Measurements from ENCODE around the gene LRRC8A. TPM values are rescaled to one million over a fixed set of nuclear protein-coding genes. Genes with fewer than 3 reads are reported as not detected.

The LRRC8A gene
- total and polyA plus RNA-seq, 2 of the 8 experiments (the other 6 are each of a cell fraction or from before 2014, with no cell fraction given) = 103 to 111 TPM

- Histone ChIP-seq H3K9ac (replicated peaks in 1 of 4; ENCODE audit: extremely low read depth in 1 of 4, low read depth in 3 of 4, low read length in 3 of 4) (no peak overlapping the region), H2BK120ac (replicated peaks; ENCODE audit: low read depth, low read length) (no peak overlapping the region), H3K4me1 (replicated peaks in 1 of 4; ENCODE audit: control insufficient read depth in 3 of 4, insufficient read depth in 4 of 4, low read length in 3 of 4) (peaks cover 0 to 4% (median 2%) of the 10 kb centered on the region in 4 experiments; a peak in 5 of 7 replicates), H3K18ac (ENCODE audit: extremely low read depth, low read length) (no peak overlapping the region), H3K9me3 (ENCODE audit: insufficient read depth in 2 of 2, low read depth in 1 of 2, low read length in 1 of 2) (no peaks in the 10 kb centered on the region), H2AFZ (ENCODE audit: low read length) (no peak overlapping the region), H3K4ac (replicated peaks; ENCODE audit: insufficient read length, low read depth, low read length) (no peak overlapping the region), H4K5ac (ENCODE audit: insufficient read length, low read depth, low read length) (no peak overlapping the region), H2BK12ac (ENCODE audit: low read depth, low read length) (no peak overlapping the region), H3K4me2 (ENCODE audit: insufficient read depth in 1 of 2, low read depth in 2 of 2, low read length in 2 of 2) (no peak overlapping the region), H3K36me3 (ENCODE audit: control insufficient read depth in 2 of 4, insufficient read depth in 4 of 4, low read length in 3 of 4) (peaks cover 17 to 36% (median 31%) of the 10 kb centered on the region in 4 experiments; a peak in 7 of 8 replicates), H3K79me2 (ENCODE audit: control insufficient read depth in 1 of 2, insufficient read depth in 2 of 2, low read length in 2 of 2) (peaks cover 0 to 54% of the 10 kb centered on the region in 2 experiments; a peak in 2 of 4 replicates), H3K4me3 (ENCODE audit: extremely low read depth in 1 of 4, insufficient read depth in 2 of 4, low read depth in 3 of 4, low read length in 4 of 4) (no peak overlapping the region), H3K14ac (ENCODE audit: insufficient read length) (no peak overlapping the region), H3K79me1 (ENCODE audit: low read depth, low read length) (peaks cover 6% of the 10 kb centered on the region), H3K23me2 (ENCODE audit: low read depth, low read length) (no peaks in the 10 kb centered on the region), H2BK20ac (ENCODE audit: low read length) (no peak overlapping the region), H3K27me3 (replicated peaks in 1 of 4; ENCODE audit: control insufficient read depth in 3 of 4, extremely low read depth in 1 of 4, insufficient read depth in 3 of 4, low read length in 3 of 4) (no peaks in the 10 kb centered on the region), H3K27ac (ENCODE audit: low read depth, low read length) (no peak overlapping the region), H2BK15ac (ENCODE audit: low read length) (no peak overlapping the region), H4K91ac (replicated peaks; ENCODE audit: insufficient read length, low read length) (no peak overlapping the region), H3K56ac (replicated peaks; ENCODE audit: insufficient read length, low read depth, low read length) (no peak overlapping the region), H3K23ac (ENCODE audit: insufficient read length) (no peak overlapping the region), H4K20me1 (replicated peaks in 1 of 2; ENCODE audit: control insufficient read depth in 1 of 2, insufficient read depth in 2 of 2, low read length in 2 of 2) (peaks cover 20 to 28% of the 10 kb centered on the region in 2 experiments), H2BK5ac (ENCODE audit: low read depth, low read length) (no peak overlapping the region), H2AK5ac (ENCODE audit: low read depth, low read length) (no peak overlapping the region), H4K8ac (ENCODE audit: extremely low read depth, insufficient read depth, low read length) (no peak overlapping the region)
- WGBS, 2 experiments (ENCODE audit: extremely low coverage in 1 of 2, insufficient coverage in 1 of 2, insufficient read length in 1 of 2, insufficient replicate concordance in 2 of 2, low coverage in 1 of 2, low lambda C conversion rate in 2 of 2, missing lambda C conversion rate in 1 of 2) = 99% methylated on average over 6 of the region's 7 CpGs; no CpG with 5 or more reads in 1 of the 2 experiments
- FAIRE-seq (no peak), DNase-seq (ENCODE audit: low read depth in 1 of 2, low spot score in 2 of 2) (no peak)
- POLR2A ChIA-PET (ENCODE audit: partially characterized antibody) = interaction anchor here (1.3 to 1.7 kb wide), 2 partner anchors 8 to 12 kb away, joined by 3 to 4 read pairs; no protein-coding TSS in a partner anchor
- CTCF ChIA-PET (ENCODE audit: partially characterized antibody) = interaction anchor here (0.6 to 1.4 kb wide), 6 partner anchors 20 to 831 kb away, joined by 3 to 4 read pairs (median 3); no protein-coding TSS in a partner anchor
- no peak for TF ChIP-seq CEBPB (IDR thresholded peaks at IDR 0.05; ENCODE audit: low read depth, low read length)
- no peak for TF ChIP-seq ATF3 (IDR thresholded peaks at IDR 0.05; ENCODE audit: insufficient read depth, low read depth, low read length)
- no peak for TF ChIP-seq SP4 (IDR thresholded peaks at IDR 0.05; ENCODE audit: low read length)
- TF ChIP-seq, protein P1, sequence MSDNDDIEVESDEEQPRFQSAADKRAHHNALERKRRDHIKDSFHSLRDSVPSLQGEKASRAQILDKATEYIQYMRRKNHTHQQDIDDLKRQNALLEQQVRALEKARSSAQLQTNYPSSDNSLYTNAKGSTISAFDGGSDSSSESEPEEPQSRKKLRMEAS (IDR thresholded peaks at IDR 0.05) = no peak
- TF ChIP-seq EGR1 (IDR thresholded peaks at IDR 0.05; ENCODE audit: borderline replicate concordance, low read depth, low read length) = no peak
- no peak for TF ChIP-seq SRF (IDR thresholded peaks at IDR 0.05; ENCODE audit: low read depth, low read length)
- TF ChIP-seq BACH1 (IDR thresholded peaks at IDR 0.05; ENCODE audit: low read length) = no peak
- TF ChIP-seq RNF2 (IDR thresholded peaks at IDR 0.05; ENCODE audit: borderline replicate concordance, low read depth, low read length, missing control alignments, poor library complexity, severe bottlenecking) = no peak
- no peak for TF ChIP-seq PHF8 (conservative IDR thresholded peaks at IDR 0.05; ENCODE audit: low read depth, low read length)
- TF ChIP-seq, protein P2, sequence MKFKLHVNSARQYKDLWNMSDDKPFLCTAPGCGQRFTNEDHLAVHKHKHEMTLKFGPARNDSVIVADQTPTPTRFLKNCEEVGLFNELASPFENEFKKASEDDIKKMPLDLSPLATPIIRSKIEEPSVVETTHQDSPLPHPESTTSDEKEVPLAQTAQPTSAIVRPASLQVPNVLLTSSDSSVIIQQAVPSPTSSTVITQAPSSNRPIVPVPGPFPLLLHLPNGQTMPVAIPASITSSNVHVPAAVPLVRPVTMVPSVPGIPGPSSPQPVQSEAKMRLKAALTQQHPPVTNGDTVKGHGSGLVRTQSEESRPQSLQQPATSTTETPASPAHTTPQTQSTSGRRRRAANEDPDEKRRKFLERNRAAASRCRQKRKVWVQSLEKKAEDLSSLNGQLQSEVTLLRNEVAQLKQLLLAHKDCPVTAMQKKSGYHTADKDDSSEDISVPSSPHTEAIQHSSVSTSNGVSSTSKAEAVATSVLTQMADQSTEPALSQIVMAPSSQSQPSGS (IDR thresholded peaks at IDR 0.05; ENCODE audit: low read length) = no peak
- TF ChIP-seq KDM1A (IDR thresholded peaks at IDR 0.05; ENCODE audit: borderline replicate concordance, low read length) = no peak
Measured at GRCh38 chr9:128905964-128906363, 24.0 kb downstream of the LRRC8A start.
